Neutrophil (primary cell): ENCODE results near the gene POU6F2.

Experiments used
- H3K27ac ChIP-seq: fragments of 200-600 bp; sonication (generic); 2 replicates; pipeline ENCODE4 v1.5.1; 2016; ENCODE audit warnings: mild to moderate bottlenecking, moderate library complexity
- H3K27me3 ChIP-seq: fragments of 200-600 bp; sonication (generic); 2 replicates; pipeline ENCODE4 v1.6.0; 2016; ENCODE audit warnings: mild to moderate bottlenecking
- H3K36me3 ChIP-seq: fragments of 200-600 bp; sonication (generic); 2 replicates; pipeline ENCODE4 v1.5.1; 2017
- H3K4me1 ChIP-seq, 2 experiments: fragments of 200-600 bp in 1 of 2; sonication (generic) in 1 of 2; 1 replicate in 1 of 2; 2 replicates in 1 of 2; pipeline versions ENCODE4 v1.5.1 to v1.6.1; 2013 to 2016; ENCODE audit warnings: low read depth in 1 of 2, low read length in 1 of 2, mild to moderate bottlenecking in 1 of 2, moderate library complexity in 1 of 2; ENCODE audit not compliant: control insufficient read depth in 1 of 2, insufficient read depth in 1 of 2
- H3K4me3 ChIP-seq, 2 experiments: fragments of 200-600 bp in 1 of 2; sonication (generic) in 1 of 2; 1 replicate in 1 of 2; 2 replicates in 1 of 2; pipeline ENCODE4 v1.5.1; 2013 to 2016; ENCODE audit warnings: low read depth in 1 of 2, low read length in 1 of 2, mild to moderate bottlenecking in 1 of 2, moderate library complexity in 1 of 2
- H3K9me3 ChIP-seq: fragments of 200-600 bp; sonication (generic); 2 replicates; pipeline ENCODE4 v1.5.1; 2016
- CTCF ChIP-seq: fragments of 200-600 bp; sonication (generic); IDR thresholded peaks from 2 replicates; pipeline ENCODE4 v1.5.1; 2016; ENCODE audit warnings: antibody characterized with exemption

Gene POU6F2

GRCh38 chr7:39272691-39273090, 295.0 kb downstream of the POU6F2 start:
- Histone ChIP-seq H3K4me1 (no peaks in the 10 kb centered on the region), H3K36me3 (no peaks in the 10 kb centered on the region), H3K9me3 (no peaks in the 10 kb centered on the region), H3K27me3 (no peaks in the 10 kb centered on the region), H3K27ac (no peak overlapping the region), H3K4me3 (no peak overlapping the region)
- no peak for TF ChIP-seq CTCF

- Histone ChIP-seq H3K4me1 (no peaks in the 10 kb centered on the region), H3K27me3 (no peaks in the 10 kb centered on the region), H3K4me3 (no peak overlapping the region), H3K36me3 (no peaks in the 10 kb centered on the region), H3K27ac (no peak overlapping the region), H3K9me3 (no peaks in the 10 kb centered on the region)
- no peak for TF ChIP-seq CTCF
Measured at GRCh38 chr7:39280337-39280736, 302.6 kb downstream of the POU6F2 start.

GRCh38 chr7:39285256-39285655, 307.5 kb downstream of the POU6F2 start:
- Histone ChIP-seq H3K36me3 (no peaks in the 10 kb centered on the region), H3K27ac (no peak overlapping the region), H3K4me1 (no peaks in the 10 kb centered on the region), H3K9me3 (no peaks in the 10 kb centered on the region), H3K4me3 (no peak overlapping the region), H3K27me3 (no peaks in the 10 kb centered on the region)
- TF ChIP-seq CTCF: no peak

GRCh38 chr7:39288303-39288702, 310.6 kb downstream of the POU6F2 start:
- Histone ChIP-seq H3K27me3 (no peaks in the 10 kb centered on the region), H3K9me3 (no peaks in the 10 kb centered on the region), H3K36me3 (no peaks in the 10 kb centered on the region), H3K27ac (no peak overlapping the region), H3K4me3 (no peak overlapping the region), H3K4me1 (no peaks in the 10 kb centered on the region)
- TF ChIP-seq CTCF: no peak

GRCh38 chr7:39291628-39292410, 314.1 kb downstream of the POU6F2 start:
- Histone ChIP-seq H3K4me3 (no peak overlapping the region), H3K27ac (no peak overlapping the region), H3K36me3 (no peaks in the 10 kb centered on the region), H3K27me3 (no peaks in the 10 kb centered on the region), H3K4me1 (no peaks in the 10 kb centered on the region), H3K9me3 (no peaks in the 10 kb centered on the region)
- no peak for TF ChIP-seq CTCF
